Type B pancreatic cell (in vitro differentiated cells): ENCODE measurements around the gene ADARB2. TPM values are rescaled to one million over a fixed set of nuclear protein-coding genes. Genes with fewer than 3 reads are reported as not detected.

Source experiments
- DNase-seq: peaks from one replicate; pipeline ENCODE4 v3.0.0; 2021; ENCODE audit warnings: mixed read lengths; ENCODE audit not compliant: unreplicated experiment; ENCODE audit errors: extremely low spot score
- H3K27ac Mint-ChIP-seq: 2 replicates; pipeline ENCODE4 v1.8.0; 2021; ENCODE audit warnings: mild to moderate bottlenecking, mixed read lengths
- H3K27me3 Mint-ChIP-seq: 2 replicates; pipeline ENCODE4 v1.8.0; 2021; ENCODE audit warnings: mixed read lengths
- H3K36me3 Mint-ChIP-seq: 2 replicates; pipeline ENCODE4 v1.8.0; 2021; ENCODE audit warnings: mixed read lengths
- H3K4me1 Mint-ChIP-seq: one replicate; pipeline ENCODE4 v1.8.0; 2021; ENCODE audit warnings: mixed read lengths; ENCODE audit not compliant: unreplicated experiment
- H3K4me3 Mint-ChIP-seq: 2 replicates; pipeline ENCODE4 v1.8.0; 2021; ENCODE audit warnings: mild to moderate bottlenecking, mixed read lengths
- H3K9me3 Mint-ChIP-seq: 2 replicates; pipeline ENCODE4 v1.8.0; 2021; ENCODE audit warnings: mixed read lengths
- CTCF ChIP-seq: fragments of 200-600 bp; sonication (generic); conservative IDR thresholded peaks from 2 replicates; pipeline ENCODE4 v1.5.0; 2021; ENCODE audit warnings: antibody characterized with exemption, mild to moderate bottlenecking
- total RNA-seq: library from RNA; stranded (reverse); gene quantifications from 2 replicates; pipeline ENCODE4 v1.2.1, GENCODE V29; 2021; ENCODE audit warnings: low replicate concordance

The ADARB2 gene
- total RNA-seq, 1 donor from 2014 or later: 4.9 TPM

DNA sequence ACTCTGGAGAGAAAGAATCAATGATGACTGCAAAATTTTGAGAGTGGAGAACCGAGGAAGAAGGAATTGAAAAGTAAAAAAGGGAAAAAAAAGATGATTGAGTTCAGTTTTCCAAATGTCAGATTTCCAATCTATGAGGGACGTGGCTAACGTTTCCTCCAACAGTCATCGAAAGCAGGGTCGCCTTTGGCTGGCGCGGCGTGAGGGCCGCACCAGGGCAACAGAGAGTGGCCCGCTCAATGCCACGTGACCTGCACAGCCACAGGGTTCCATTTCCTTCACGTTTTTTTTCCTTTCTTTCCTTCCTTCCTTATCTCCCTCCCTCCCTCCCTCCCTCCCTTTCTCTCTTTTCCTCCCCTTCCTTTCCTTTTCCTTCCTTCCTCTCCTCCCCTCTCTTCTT lies 579.3 kb downstream of the ADARB2 start:
- Mint-ChIP-seq H3K4me3 (no peak overlapping the region), H3K27me3 (peaks cover 19% of the 10 kb centered on the region), H3K4me1 (no peaks in the 10 kb centered on the region), H3K36me3 (no peaks in the 10 kb centered on the region), H3K9me3 (no peaks in the 10 kb centered on the region), H3K27ac (no peak overlapping the region)
- no peak for DNase-seq
- TF ChIP-seq CTCF: no peak

GRCh38 chr10:1157615-1157933 lies 579.8 kb downstream of the ADARB2 start:
- no peak for DNase-seq
- no peaks in the 10 kb centered on the region for H3K4me1 Mint-ChIP-seq
- TF ChIP-seq CTCF: no peak
- no peak overlapping the region for H3K27ac Mint-ChIP-seq
- H3K27me3 Mint-ChIP-seq: peaks cover 19% of the 10 kb centered on the region
- H3K4me3 Mint-ChIP-seq: no peak overlapping the region
- H3K9me3 Mint-ChIP-seq: no peaks in the 10 kb centered on the region
- no peaks in the 10 kb centered on the region for H3K36me3 Mint-ChIP-seq

DNA sequence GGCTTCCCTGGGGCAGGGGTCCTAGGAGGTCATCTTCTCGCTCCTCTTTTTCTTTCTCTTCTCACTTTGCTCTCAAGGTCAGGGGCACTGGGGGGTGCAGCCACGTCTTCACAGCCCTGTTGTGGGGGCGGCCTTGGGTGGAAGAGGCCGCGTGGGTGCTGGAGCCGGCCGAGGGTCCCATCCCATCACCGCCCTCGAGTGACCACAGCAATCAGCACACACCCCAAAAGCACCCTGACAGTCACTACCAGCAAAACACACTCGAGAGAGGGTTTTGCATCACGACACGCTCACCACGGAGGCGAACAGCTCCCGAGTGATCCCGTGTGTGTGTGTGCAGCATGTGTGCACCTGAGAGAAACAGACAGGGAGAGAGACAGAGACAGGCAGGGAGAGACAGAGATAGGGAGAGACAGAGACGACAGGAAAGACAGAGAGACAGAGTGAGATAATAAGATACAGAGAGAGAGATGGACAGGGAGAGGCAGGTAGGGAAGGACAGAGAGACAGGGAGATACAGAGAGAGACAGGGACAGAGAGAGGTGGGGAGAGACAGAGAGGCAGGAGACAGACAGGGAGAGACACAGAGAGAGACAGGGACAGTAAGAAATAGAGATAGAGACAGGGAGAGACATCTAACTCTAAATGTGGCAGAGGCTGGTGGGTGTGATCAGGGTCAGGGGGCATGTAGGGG lies 580.3 kb downstream of the ADARB2 start:
- H3K4me3 Mint-ChIP-seq: no peak overlapping the region
- peak; percentile 59 for DNase-seq
- H3K36me3 Mint-ChIP-seq: no peaks in the 10 kb centered on the region
- no peaks in the 10 kb centered on the region for H3K4me1 Mint-ChIP-seq
- no peak for TF ChIP-seq CTCF
- no peak overlapping the region for H3K27ac Mint-ChIP-seq
- no peaks in the 10 kb centered on the region for H3K9me3 Mint-ChIP-seq
- H3K27me3 Mint-ChIP-seq: peaks cover 19% of the 10 kb centered on the region

GRCh38 chr10:1156616-1156886 lies 580.8 kb downstream of the ADARB2 start:
- peaks cover 2% of the 10 kb centered on the region for H3K4me1 Mint-ChIP-seq
- H3K36me3 Mint-ChIP-seq: no peaks in the 10 kb centered on the region
- no peak overlapping the region for H3K27ac Mint-ChIP-seq
- peaks cover 17% of the 10 kb centered on the region for H3K27me3 Mint-ChIP-seq
- no peaks in the 10 kb centered on the region for H3K9me3 Mint-ChIP-seq
- H3K4me3 Mint-ChIP-seq: no peak overlapping the region
- no peak for DNase-seq
- no peak for TF ChIP-seq CTCF

DNA sequence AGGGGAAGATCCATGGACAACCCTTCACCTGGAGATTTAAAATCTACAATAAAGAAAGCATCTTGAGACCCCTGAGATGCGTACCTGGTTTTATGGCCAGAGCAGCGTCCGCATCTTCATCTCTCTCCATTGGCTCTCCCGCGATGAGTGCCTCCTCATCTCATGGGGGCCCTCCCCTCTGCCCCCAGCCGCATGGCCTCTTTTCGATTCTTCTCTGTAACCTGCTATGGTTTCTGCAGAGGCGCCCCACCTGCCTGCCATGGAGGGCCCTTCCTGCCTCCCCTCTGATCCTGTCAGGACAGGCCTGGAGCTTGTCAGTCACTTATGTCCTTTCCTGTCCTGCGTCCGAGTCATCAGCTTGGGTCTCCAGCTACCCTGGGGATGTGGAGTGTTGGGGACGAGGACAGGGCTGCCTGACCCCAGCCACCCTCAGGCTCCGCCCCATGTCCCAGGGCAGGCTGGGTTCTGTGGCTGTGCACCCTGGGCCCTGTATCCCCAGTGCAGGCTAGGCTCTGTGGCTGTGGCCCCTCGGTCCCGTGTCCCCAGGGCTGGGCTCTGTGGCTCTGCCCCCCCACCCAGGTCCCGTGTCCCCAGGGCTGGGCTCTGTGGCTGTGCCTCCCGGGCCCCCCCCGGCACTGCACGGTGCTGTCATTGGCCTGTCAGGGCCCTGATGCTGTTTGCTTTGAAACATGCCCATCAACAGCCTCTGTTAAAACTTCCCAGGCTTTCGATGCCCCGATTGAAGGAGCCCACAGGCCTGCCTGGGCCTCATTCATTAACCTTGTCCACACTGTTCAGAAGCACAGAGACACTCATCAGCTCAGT lies 581.3 kb downstream of the ADARB2 start:
- Mint-ChIP-seq H3K27me3 (peaks cover 20% of the 10 kb centered on the region), H3K9me3 (no peaks in the 10 kb centered on the region), H3K4me3 (no peak overlapping the region), H3K36me3 (no peaks in the 10 kb centered on the region), H3K4me1 (peaks cover 5% of the 10 kb centered on the region), H3K27ac (no peak overlapping the region)
- peak; percentile 62 for DNase-seq
- TF ChIP-seq CTCF: no peak
